WERI-Rb-1 (cell line): ENCODE measurements around the gene ZNF487.

ENCODE experiments used
- DNase-seq: peaks from one replicate; pipeline ENCODE4 v3.0.0-alpha.2; 2020
- H3K27ac ChIP-seq: fragments of 250-450 bp; sonication (Bioruptor Pico); 2 replicates; pipeline ENCODE4 v1.5.1; 2020; ENCODE audit warnings: mild to moderate bottlenecking, moderate library complexity
- H3K27me3 ChIP-seq: fragments of 250-450 bp; sonication (Bioruptor Pico); 2 replicates; pipeline ENCODE4 v1.5.1; 2021; ENCODE audit warnings: mild to moderate bottlenecking, low read depth, moderate library complexity; ENCODE audit not compliant: insufficient read depth, severe bottlenecking
- H3K36me3 ChIP-seq: fragments of 250-450 bp; sonication (Bioruptor Pico); 2 replicates; pipeline ENCODE4 v1.5.1; 2020; ENCODE audit warnings: mild to moderate bottlenecking, moderate library complexity
- H3K4me3 ChIP-seq: 2 replicates; pipeline ENCODE4 v1.5.1; 2011; ENCODE audit warnings: low read depth, mild to moderate bottlenecking, control low read depth, low read length
- H3K9me3 ChIP-seq: fragments of 250-450 bp; sonication (Bioruptor Pico); 2 replicates; pipeline ENCODE4 v1.5.1; 2021; ENCODE audit warnings: mild to moderate bottlenecking, moderate library complexity; ENCODE audit not compliant: severe bottlenecking
- CTCF ChIP-seq: IDR thresholded peaks from 2 replicates; pipeline ENCODE4 v1.5.1; 2011; ENCODE audit warnings: low read depth, mild to moderate bottlenecking, control low read depth, inconsistent platforms, low read length

The ZNF487 gene

GRCh38 chr10:43411536-43411935 is 25.4 kb upstream of the ZNF487 start:
- DNase-seq: no peak
- no peak overlapping the region for H3K27ac ChIP-seq
- peaks cover 5% of the 10 kb centered on the region for H3K9me3 ChIP-seq
- H3K27me3 ChIP-seq: no peaks in the 10 kb centered on the region
- peaks cover 8% of the 10 kb centered on the region for H3K36me3 ChIP-seq
- H3K4me3 ChIP-seq: no peak overlapping the region
- no peak for TF ChIP-seq CTCF

- no peak for DNase-seq
- TF ChIP-seq CTCF: no peak
- Histone ChIP-seq H3K4me3 (no peak overlapping the region), H3K27me3 (no peaks in the 10 kb centered on the region), H3K9me3 (peaks cover 3% of the 10 kb centered on the region), H3K27ac (no peak overlapping the region), H3K36me3 (no peaks in the 10 kb centered on the region)
Measured at GRCh38 chr10:43415544-43415943, 21.4 kb upstream of the ZNF487 start.

GRCh38 chr10:43417950-43418768 is 18.8 kb upstream of the ZNF487 start:
- H3K9me3 ChIP-seq: peaks cover 7% of the 10 kb centered on the region
- DNase-seq: no peak
- TF ChIP-seq CTCF: no peak
- H3K27me3 ChIP-seq: no peaks in the 10 kb centered on the region
- H3K4me3 ChIP-seq: no peak overlapping the region
- H3K36me3 ChIP-seq: no peaks in the 10 kb centered on the region
- no peak overlapping the region for H3K27ac ChIP-seq

GRCh38 chr10:43419997-43420368 is 16.9 kb upstream of the ZNF487 start:
- no peaks in the 10 kb centered on the region for H3K36me3 ChIP-seq
- no peak overlapping the region for H3K4me3 ChIP-seq
- TF ChIP-seq CTCF: no peak
- DNase-seq: no peak
- peaks cover 7% of the 10 kb centered on the region for H3K9me3 ChIP-seq
- H3K27ac ChIP-seq: no peak overlapping the region
- H3K27me3 ChIP-seq: no peaks in the 10 kb centered on the region

GRCh38 chr10:43420369-43421200 is 16.3 kb upstream of the ZNF487 start:
- Histone ChIP-seq H3K9me3 (peaks cover 7% of the 10 kb centered on the region), H3K4me3 (no peak overlapping the region), H3K36me3 (no peaks in the 10 kb centered on the region), H3K27me3 (no peaks in the 10 kb centered on the region), H3K27ac (no peak overlapping the region)
- DNase-seq: no peak
- no peak for TF ChIP-seq CTCF
